ENCODE measurements around the gene TERT. TPM values are rescaled to one million over a fixed set of nuclear protein-coding genes. Genes with fewer than 3 reads are reported as not detected.

Gene TERT
- total and polyA plus RNA-seq, 8 donors, result 0.19 to 4.0 (median 0.38) TPM; not detected in 4

GRCh38 chr5:1253456-1254105 is 41.3 kb downstream of the TERT start:
- Histone ChIP-seq H3K27ac (no peak overlapping the region), H3K9me3 (no peaks in the 10 kb centered on the region), H3K4me3 (no peak overlapping the region), H3K36me3 (no peaks in the 10 kb centered on the region), H3K27me3 (peaks cover 0 to 26% (median 0%) of the 10 kb centered on the region in 3 donors), H3K4me1 (no peaks in the 10 kb centered on the region)
- intact Hi-C loops (cut with DNase I; ENCODE audit: low total_unique reads), result no loop called here
- TF ChIP-seq, protein P1, sequence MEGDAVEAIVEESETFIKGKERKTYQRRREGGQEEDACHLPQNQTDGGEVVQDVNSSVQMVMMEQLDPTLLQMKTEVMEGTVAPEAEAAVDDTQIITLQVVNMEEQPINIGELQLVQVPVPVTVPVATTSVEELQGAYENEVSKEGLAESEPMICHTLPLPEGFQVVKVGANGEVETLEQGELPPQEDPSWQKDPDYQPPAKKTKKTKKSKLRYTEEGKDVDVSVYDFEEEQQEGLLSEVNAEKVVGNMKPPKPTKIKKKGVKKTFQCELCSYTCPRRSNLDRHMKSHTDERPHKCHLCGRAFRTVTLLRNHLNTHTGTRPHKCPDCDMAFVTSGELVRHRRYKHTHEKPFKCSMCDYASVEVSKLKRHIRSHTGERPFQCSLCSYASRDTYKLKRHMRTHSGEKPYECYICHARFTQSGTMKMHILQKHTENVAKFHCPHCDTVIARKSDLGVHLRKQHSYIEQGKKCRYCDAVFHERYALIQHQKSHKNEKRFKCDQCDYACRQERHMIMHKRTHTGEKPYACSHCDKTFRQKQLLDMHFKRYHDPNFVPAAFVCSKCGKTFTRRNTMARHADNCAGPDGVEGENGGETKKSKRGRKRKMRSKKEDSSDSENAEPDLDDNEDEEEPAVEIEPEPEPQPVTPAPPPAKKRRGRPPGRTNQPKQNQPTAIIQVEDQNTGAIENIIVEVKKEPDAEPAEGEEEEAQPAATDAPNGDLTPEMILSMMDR (IDR thresholded peaks at IDR 0.05), result no peak
- TF ChIP-seq EP300 (IDR thresholded peaks at IDR 0.05) (no peak), POLR2AphosphoS5 (IDR thresholded peaks at IDR 0.05) (no peak), POLR2A (IDR thresholded peaks at IDR 0.05) (no peak)
- 86 to 92% (median 90%) methylated on average over 24 to 33 of the region's 33 CpGs for WGBS, 5 donors
- no peak for DNase-seq

DNA sequence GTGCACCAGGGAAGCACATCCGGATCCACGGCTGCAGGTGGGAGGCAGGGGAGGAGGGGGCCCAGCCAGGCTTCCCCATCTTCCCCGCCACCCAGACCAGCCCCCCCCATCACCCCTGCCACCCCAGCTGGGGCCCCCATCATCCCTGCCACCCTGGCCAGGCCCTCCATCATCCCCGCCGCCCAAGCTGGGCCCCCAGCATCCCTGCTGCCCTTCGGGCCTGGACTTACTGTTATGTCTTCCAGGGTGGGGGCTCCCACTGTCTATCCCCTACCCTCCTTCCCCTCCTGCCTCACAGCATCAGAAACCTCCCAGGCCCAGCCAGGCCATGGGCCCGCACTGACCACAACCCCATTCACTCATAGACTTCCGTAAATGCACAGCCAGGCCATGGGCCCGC is 42.2 kb downstream of the TERT start:
- no peaks in the 10 kb centered on the region for H3K36me3 ChIP-seq
- no peak overlapping the region for H3K27ac ChIP-seq
- H3K4me3 ChIP-seq, result no peak overlapping the region
- no peak for DNase-seq
- no peaks in the 10 kb centered on the region for H3K4me1 ChIP-seq
- peaks cover 0 to 35% (median 0%) of the 10 kb centered on the region in 3 donors for H3K27me3 ChIP-seq
- no peak for TF ChIP-seq EP300 (IDR thresholded peaks at IDR 0.05)
- TF ChIP-seq, protein P1 (IDR thresholded peaks at IDR 0.05), result no peak
- no peak for TF ChIP-seq POLR2A (IDR thresholded peaks at IDR 0.05)
- TF ChIP-seq POLR2AphosphoS5 (IDR thresholded peaks at IDR 0.05), result no peak
- H3K9me3 ChIP-seq, result no peaks in the 10 kb centered on the region
- intact Hi-C loops (cut with DNase I; ENCODE audit: low total_unique reads), result no loop called here
- WGBS, 5 donors, result 91 to 96% (median 92%) methylated on average over 7 to 9 of the region's 9 CpGs

DNA sequence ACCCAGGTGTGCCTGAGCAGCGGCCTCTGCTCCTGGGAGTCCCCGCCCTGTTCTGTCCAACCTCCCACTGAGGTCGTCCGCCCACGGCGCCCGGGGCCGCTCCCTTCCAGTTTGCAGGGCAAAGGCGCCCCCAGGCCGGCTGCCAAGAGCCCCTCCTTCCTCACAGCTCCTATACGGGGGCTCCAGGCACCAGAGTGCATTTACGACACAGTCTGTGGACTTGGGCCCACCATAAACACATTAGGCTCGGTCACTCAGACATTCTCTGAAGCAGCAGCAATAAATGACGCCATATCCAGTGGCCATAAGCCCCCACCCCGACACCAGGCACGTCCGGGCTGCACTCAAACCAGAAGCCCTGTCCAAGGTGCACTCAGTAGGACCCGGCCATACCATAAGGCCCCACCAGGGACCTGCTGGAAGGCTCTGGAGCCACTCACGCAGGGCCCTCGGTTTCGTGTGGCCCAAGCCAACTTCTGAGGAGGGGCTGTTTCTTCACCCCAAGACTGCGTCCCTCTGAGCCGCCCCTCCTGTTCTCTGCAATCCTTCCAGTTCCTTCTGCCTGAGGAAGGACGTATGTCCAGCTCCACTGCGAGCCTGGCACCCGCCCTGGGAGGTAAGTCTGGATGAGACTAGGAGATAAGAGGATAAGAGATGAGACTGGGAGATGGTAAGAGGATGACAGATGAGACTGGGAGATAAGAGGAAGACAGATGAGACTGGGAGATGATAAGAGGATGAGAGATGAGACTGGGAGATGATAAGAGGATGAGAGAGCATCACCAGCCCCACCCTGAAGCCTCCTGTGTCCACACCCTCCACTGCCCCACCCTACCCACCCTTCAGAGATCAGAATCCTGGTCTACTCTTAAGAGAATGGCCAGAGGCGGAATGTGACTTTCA is 42.9 kb downstream of the TERT start:
- Histone ChIP-seq H3K4me1 (peaks cover 0 to 1% (median 0%) of the 10 kb centered on the region in 4 donors), H3K4me3 (no peak overlapping the region), H3K9me3 (no peaks in the 10 kb centered on the region), H3K36me3 (no peaks in the 10 kb centered on the region), H3K27me3 (peaks cover 0 to 43% (median 0%) of the 10 kb centered on the region in 3 donors), H3K27ac (no peak overlapping the region)
- 47 to 60% (median 51%) methylated on average over 23 to 27 of the region's 27 CpGs for WGBS, 5 donors
- intact Hi-C loops (cut with DNase I; ENCODE audit: low total_unique reads), result no loop called here
- DNase-seq, result peak in 1 of 2 donors; percentile 66
- TF ChIP-seq, protein P1 (IDR thresholded peaks at IDR 0.05), result no peak
- TF ChIP-seq POLR2AphosphoS5 (IDR thresholded peaks at IDR 0.05) (no peak), POLR2A (IDR thresholded peaks at IDR 0.05) (no peak), EP300 (IDR thresholded peaks at IDR 0.05) (no peak)

DNA sequence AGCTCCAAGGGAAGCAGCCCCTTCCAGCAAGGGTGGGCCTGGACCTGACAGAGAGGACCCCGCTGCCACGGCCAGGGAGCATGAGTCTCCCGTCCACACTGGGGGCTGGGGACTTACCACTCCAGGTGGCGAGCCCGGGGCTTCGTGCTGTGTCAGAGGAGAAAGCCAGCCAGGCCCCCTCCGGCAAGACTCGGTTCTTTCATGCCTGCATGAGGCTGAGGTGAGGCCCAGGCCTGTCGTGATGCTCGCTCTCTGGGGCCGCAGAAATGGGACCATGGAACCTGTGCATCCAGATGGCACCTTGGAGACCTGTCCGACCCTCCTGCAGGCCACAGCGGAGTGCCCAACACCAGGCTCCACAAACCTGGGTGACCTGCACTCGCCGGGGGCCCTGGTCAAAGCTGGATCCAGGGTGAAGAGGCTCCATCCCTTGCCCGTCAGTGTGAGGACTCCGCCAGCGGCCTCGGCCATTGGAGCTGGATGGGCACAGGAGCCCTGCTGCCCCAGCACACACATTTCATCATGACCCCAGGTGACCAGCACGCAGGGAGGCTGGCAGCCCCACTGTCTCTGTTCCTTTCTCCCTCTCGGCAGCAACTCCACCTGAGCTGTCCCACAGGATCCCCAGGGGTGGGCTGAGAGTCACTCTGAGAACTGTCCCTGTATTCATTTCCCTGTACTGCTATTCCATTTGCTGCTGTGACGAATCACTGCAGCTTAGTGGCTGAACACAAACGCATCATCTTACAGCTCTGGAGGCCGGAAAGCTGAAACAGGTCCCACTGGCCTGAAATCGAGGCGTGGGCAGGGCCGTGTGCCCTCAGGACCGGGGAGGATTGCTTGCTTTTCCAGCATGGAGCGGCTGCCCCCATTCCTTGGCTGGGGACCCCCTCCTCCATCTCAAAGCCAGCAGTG is 45.2 kb downstream of the TERT start:
- 71 to 83% (median 75%) methylated on average over 15 to 29 of the region's 29 CpGs for WGBS, 5 donors
- H3K27me3 ChIP-seq, result peaks cover 8 to 66% (median 17%) of the 10 kb centered on the region in 3 donors
- TF ChIP-seq POLR2A (IDR thresholded peaks at IDR 0.05), result no peak
- TF ChIP-seq POLR2AphosphoS5 (IDR thresholded peaks at IDR 0.05), result no peak
- TF ChIP-seq EP300 (IDR thresholded peaks at IDR 0.05), result no peak
- TF ChIP-seq, protein P1 (IDR thresholded peaks at IDR 0.05), result no peak

More for the DNA sequence above, 45.2 kb downstream of the TERT start:
- DNase-seq, result no peak
- H3K36me3 ChIP-seq, result no peaks in the 10 kb centered on the region
- intact Hi-C loops (cut with DNase I; ENCODE audit: low total_unique reads), result no loop called here
- H3K9me3 ChIP-seq, result no peaks in the 10 kb centered on the region
- H3K4me3 ChIP-seq, result no peak overlapping the region
- H3K4me1 ChIP-seq, result peaks cover 0 to 15% (median 8%) of the 10 kb centered on the region in 4 donors
- H3K27ac ChIP-seq, result no peak overlapping the region

All from stomach (tissue), 9 donors.